Measurements from ENCODE around the gene RASGRF2.

RASGRF2 gene

GRCh38 chr5:81180780-81181460 lies 220.8 kb downstream of the RASGRF2 start:
- DNase-seq: no peak

- no peak for DNase-seq
Observed at GRCh38 chr5:81181576-81182316, 221.6 kb downstream of the RASGRF2 start.

GRCh38 chr5:81182396-81183390 lies 222.5 kb downstream of the RASGRF2 start:
- DNase-seq: no peak

- DNase-seq: no peak
Observed at GRCh38 chr5:81183811-81184748, 223.9 kb downstream of the RASGRF2 start.

- no peak for DNase-seq
Observed at GRCh38 chr5:81184749-81185110, 224.6 kb downstream of the RASGRF2 start.

DNA sequence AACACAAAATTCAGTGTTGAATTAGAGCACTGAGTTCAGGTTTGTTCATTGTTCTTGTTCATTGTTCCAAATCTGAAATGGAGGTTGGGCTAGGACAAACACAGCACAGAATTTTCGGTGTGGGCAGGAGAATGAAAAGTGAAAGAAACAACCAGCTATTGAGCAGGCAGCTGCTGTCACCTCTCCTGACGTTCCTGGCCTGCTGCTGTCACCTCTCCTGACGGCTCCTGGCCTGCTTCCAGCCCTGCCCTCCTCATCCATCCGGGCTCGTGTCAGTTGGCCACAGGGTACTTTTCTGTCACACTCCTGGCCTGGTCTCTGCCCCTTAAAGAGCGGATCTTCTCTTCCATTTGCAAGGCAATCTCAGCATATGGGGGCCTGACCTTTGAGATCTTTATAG lies 227.7 kb downstream of the RASGRF2 start:
- DNase-seq: no peak

DNA sequence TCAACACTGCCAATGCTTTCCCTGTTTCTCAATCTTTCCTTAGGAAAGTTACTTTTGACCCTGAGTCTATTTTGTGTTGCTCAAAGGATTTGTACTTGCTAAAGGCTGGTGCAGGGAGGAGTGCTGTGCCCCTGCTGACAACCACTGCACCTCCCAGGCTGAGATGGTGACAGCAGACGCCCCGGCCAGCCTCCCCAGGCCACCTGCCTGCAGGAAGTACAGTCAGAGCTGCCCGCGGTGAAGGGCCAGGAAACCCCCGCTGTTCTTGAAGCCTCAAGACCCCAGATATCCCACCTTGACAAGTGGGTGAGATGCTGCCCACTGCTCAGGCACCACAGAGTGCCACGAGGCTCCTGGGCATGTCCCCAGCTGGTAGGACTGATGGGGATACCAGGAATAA lies 228.8 kb downstream of the RASGRF2 start:
- DNase-seq: no peak

DNA sequence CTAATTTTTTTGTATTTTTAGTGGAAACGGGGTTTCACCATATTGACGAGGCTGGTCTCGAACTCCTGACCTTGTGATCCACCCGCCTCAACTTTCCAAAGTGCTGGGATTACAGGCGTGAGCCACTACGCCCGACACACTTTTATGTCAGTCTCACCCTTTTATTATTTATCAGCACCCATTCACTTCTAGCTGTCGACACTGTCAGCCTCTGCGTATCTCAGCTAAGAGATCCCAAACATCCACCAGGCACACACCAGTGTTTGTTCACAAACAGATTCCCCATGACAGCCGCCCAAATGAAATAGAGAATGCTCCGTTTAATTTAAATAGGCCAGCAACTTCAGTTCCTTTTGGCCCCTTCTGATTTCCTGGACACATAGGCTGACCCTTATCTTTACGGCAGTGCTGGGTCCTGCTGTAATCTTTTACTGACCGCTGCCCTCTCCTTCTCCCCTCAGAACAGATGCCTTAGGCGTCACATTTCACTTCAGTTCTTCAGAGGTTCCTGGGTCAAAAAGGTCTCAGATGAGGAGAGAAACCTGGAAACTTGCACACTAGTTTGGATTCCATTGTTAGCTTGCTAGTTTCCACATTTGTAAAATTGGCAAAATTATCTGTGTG lies 229.8 kb downstream of the RASGRF2 start:
- no peak for DNase-seq

DNA sequence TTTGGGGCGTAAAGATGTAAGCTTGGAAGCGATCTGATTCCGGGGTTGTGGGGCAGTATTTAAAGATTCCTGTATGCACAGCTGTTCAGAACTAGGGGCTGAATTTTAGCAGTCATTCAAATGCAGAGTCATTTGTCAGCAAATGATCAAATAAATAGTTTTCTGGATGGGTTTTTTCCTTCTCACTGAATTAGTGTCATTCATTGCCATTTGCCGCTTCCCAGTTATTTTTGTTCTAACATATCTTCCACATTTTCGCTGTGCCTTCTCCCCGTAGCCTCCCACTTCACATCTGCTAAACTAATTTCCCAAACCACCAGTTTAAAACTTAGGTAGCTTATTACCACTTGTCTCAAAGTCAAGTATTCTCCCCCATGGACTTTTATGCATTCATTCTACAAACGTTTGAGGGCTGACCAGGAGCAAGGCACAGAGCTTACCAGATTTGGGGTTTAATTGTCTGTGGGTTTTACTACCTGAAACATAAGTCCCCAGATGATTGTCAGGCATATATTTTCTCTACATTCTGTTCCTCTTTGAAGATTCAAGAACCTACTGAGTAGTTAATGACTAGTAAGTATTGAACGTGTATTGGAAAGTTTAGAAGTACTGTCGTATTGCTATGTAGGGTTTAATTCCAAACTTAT lies 231.7 kb downstream of the RASGRF2 start:
- DNase-seq: no peak

- no peak for DNase-seq
Observed at GRCh38 chr5:81192373-81192750, 232.2 kb downstream of the RASGRF2 start.

DNA sequence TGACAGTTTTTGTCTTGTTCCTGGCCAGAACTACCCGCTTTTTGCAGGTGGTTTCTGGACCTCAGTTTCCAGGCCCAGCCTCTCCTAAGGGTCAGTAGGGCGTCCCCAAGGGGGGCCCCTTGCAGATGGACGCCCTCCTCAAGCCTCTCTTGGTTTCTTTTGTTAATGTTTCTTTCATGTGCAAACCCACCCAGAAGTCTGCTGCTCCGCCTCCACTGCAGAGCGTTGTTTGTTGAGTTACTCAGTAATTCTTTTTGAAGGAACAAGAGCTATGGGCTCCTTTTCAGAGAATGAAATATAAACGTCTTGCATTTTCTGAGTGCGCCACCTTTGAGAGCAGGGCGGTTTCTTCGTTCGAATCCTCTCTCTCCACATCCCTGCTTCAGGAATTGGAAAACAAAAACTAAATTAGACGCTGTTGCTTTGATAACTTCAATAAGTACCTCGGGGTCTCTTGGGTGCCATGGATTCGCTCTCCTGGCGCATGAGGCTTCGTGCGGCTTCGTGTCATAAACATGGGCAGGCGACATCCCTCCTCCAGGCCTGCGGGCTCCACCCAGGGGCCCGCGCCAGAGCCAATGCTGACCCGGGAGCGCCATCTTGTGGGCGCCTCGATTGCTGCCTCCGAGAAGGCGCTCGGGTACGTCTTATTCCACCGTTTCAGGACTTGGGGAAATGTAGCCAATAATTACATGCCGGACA lies 234.6 kb downstream of the RASGRF2 start:
- peak; percentile 73 to 75 for DNase-seq

DNA sequence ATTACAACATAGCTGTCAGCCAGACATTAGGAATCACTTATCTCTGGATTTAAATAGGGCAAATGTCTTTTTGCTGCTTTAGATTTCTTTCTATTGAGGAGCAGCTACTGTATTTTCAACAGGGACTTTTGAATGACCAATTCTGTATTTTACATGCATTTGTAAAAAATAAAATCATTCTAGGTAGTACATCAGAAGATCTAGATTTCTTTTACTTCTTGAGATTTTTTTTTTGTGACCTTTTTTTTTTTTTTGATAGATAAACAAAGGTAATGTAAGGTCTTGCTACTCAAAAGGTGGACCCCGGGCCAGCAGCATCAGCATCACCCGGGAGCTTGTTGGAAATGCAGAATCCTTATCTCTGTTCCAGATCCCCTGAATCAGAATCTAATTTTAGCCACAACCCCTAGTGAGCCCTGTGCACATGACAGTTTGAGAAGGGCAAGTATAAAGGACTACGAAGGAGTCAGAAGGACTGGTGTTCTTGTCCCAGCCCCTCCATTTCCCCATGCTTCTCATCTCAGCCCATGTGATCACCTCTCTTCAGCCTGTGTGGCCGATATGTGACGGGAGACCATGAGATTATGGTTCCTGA lies 235.3 kb downstream of the RASGRF2 start:
- no peak for DNase-seq

DNA sequence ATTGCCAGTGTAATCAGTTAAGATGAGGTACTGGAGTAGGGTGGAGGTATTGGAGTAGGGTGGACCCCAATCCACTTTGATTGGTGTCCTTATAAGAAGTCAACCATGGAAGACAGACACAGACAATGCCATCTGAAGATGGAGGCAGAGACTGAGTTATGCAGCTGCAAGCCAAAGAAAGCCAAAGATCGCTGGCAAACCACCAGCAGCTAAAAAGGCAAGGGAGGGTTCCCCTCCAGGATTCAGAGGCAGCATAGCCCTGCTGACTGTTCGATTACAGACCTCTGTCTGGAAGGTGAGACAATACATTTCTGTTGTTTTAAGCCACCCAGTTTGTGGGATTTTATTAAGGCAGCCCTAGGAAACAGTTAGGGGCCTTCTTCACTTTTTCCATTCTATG lies 242.5 kb downstream of the RASGRF2 start:
- DNase-seq: no peak

DNA sequence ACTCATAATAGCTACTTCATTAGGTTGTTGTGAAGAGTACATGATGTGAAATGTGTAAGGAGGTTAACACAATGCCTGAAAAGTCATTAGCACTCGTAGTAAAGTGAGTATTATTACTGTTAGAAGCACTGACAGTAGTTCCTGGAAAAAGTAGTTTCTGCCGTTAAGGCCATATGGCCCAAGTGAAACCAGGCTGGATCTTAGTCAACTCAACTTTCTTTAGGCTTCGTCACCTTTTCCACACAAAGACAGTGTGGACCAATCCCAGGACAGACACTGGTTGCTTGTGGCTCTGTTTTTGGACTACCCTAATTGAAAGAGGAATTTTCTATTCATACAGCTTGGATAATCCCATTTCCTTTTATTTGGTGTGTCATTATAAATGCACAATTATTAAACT lies 243.6 kb downstream of the RASGRF2 start:
- no peak for DNase-seq

DNA sequence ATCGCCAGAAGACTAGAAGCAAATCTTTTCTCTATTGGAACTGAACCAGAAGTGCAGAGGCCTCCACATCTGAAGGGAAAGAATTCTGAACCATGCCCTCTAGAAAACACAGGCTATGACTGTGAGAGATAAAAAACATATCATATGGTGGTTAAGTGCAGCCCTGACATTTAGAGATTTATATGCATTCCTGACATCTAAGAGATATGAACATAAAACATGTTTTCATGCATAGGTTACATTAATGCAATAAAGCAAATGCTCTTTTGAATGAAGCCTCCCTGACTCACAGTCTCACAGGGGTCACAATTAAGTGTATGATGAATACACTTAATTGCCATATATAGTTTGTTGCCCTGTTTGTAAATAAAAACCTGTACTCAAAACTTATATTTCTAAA lies 244.0 kb downstream of the RASGRF2 start:
- no peak for DNase-seq

DNA sequence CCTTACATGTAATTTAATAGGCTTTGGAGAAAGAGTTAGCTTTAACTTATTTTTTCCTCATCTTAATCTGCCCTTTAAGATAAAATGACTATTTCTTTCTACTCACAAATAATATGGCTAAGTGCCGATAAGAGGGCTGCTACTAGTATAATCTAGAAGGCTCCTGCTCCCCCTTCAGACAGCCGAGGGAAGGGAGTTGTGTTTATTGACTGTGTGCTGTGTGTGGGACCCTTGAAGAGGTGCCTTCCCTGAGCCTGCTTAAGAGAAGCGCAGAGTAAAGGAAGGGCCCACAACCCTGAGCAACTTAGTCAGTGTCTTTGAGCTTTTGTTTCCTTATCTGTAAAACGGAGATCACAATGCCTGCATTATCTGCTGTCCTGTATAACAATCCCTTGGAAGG lies 244.9 kb downstream of the RASGRF2 start:
- DNase-seq: no peak

- DNase-seq: no peak
Observed at GRCh38 chr5:81207009-81207408, 246.8 kb downstream of the RASGRF2 start.

DNA sequence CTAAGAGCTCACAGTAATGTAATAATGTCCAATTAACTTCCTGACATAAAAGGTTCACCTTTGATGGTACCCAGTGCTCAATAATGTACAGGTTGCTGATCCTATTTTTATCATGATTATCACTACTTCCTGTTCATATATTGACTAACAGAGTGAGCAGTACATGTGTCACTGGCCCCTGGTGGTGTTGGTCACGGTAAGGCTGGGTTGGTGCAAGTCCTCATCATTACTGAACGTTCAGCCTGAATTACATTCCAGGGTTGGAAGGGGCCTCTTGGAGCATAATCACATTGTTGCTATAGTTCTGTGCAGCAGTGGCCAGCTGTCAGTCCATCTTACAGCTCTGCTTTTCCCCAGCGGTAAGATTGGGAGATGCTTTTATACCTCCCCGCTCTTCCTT lies 248.7 kb downstream of the RASGRF2 start:
- DNase-seq: no peak

GRCh38 chr5:81209386-81209785 lies 249.2 kb downstream of the RASGRF2 start:
- no peak for DNase-seq

DNA sequence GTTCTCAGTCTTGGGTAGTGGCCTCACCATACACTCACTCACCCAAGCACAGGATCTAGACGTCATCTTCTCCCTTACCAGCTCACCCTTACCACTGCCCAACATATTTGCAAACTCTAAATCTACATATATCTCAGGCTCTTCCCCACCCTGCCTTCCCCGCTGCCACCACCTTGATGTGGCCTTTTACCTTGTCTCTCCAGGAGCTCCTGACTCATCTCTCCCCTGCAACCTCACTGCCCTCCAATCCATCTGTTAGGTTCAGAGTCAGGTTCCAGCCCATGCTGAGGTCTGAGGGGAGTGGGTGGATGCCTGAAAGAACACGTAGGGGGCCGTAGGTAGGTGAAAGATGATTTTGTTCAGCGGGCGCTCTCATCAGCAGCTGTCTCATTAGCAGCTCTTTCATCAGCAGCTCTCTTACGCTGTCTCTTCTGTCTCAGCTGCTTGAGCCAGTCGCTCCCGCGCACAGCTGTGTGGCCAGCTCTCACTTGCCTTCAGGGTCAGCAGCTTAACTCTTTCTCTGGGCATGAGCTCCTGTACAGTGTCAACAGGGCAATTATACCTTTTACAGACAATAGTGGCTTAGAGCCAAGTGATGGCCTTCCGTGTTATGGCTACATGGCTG lies 249.8 kb downstream of the RASGRF2 start:
- DNase-seq: no peak
